ENCODE data around the gene HDAC4.

HDAC4 gene

GRCh38 chr2:239022437-239023260 lies 378.2 kb downstream of the HDAC4 start:
- TF ChIP-seq EP300 (IDR thresholded peaks at IDR 0.05; ENCODE audit: borderline replicate concordance) (no peak), ZBTB7A (IDR thresholded peaks at IDR 0.05; ENCODE audit: low read depth) (no peak), NFIC (IDR thresholded peaks at IDR 0.05) (no peak), TAF1 (IDR thresholded peaks at IDR 0.05; ENCODE audit: low read depth) (no peak), FOXM1 (IDR thresholded peaks at IDR 0.05; ENCODE audit: borderline replicate concordance, low read depth) (no peak), TCF12 (IDR thresholded peaks at IDR 0.05; ENCODE audit: low read depth) (no peak), EGR1 (IDR thresholded peaks at IDR 0.05) (no peak), CREB1 (IDR thresholded peaks at IDR 0.05; ENCODE audit: low read depth) (no peak)

GRCh38 chr2:239021651-239022436 lies 379.0 kb downstream of the HDAC4 start:
- TF ChIP-seq RAD21 (IDR thresholded peaks at IDR 0.05; ENCODE audit: low read depth) (no peak), TEAD4 (IDR thresholded peaks at IDR 0.05) (no peak), EP300 (IDR thresholded peaks at IDR 0.05; ENCODE audit: borderline replicate concordance) (no peak), ZBTB7A (IDR thresholded peaks at IDR 0.05; ENCODE audit: low read depth) (no peak), CREB1 (IDR thresholded peaks at IDR 0.05; ENCODE audit: low read depth) (no peak), EGR1 (IDR thresholded peaks at IDR 0.05) (no peak), MAX (IDR thresholded peaks at IDR 0.05) (no peak), TCF12 (IDR thresholded peaks at IDR 0.05; ENCODE audit: low read depth) (no peak), YY1 (IDR thresholded peaks at IDR 0.05; ENCODE audit: low read depth) (no peak), USF1 (IDR thresholded peaks at IDR 0.05) (no peak), FOXM1 (IDR thresholded peaks at IDR 0.05; ENCODE audit: borderline replicate concordance, low read depth) (no peak), NFIC (IDR thresholded peaks at IDR 0.05) (no peak), CEBPB (IDR thresholded peaks at IDR 0.05) (no peak), TAF1 (IDR thresholded peaks at IDR 0.05; ENCODE audit: low read depth) (no peak)

- TF ChIP-seq ZBTB7A (IDR thresholded peaks at IDR 0.05; ENCODE audit: low read depth) (no peak), EP300 (IDR thresholded peaks at IDR 0.05; ENCODE audit: borderline replicate concordance) (no peak), CEBPB (IDR thresholded peaks at IDR 0.05) (no peak), TAF1 (IDR thresholded peaks at IDR 0.05; ENCODE audit: low read depth) (no peak)
These were observed 379.6 kb downstream of the HDAC4 start for GRCh38 chr2:239021224-239021623.

GRCh38 chr2:239020541-239021041 lies 380.2 kb downstream of the HDAC4 start:
- no peak for TF ChIP-seq FOXM1 (IDR thresholded peaks at IDR 0.05; ENCODE audit: borderline replicate concordance, low read depth)

- no peak for TF ChIP-seq CEBPB (IDR thresholded peaks at IDR 0.05)
- no peak for TF ChIP-seq USF1 (IDR thresholded peaks at IDR 0.05)
- TF ChIP-seq EGR1 (IDR thresholded peaks at IDR 0.05) = no peak
- no peak for TF ChIP-seq CREB1 (IDR thresholded peaks at IDR 0.05; ENCODE audit: low read depth)
- no peak for TF ChIP-seq EP300 (IDR thresholded peaks at IDR 0.05; ENCODE audit: borderline replicate concordance)
- TF ChIP-seq NFIC (IDR thresholded peaks at IDR 0.05) = no peak
- no peak for TF ChIP-seq FOXM1 (IDR thresholded peaks at IDR 0.05; ENCODE audit: borderline replicate concordance, low read depth)
These were observed 381.6 kb downstream of the HDAC4 start for GRCh38 chr2:239019183-239019581.

- TF ChIP-seq ZBTB7A (IDR thresholded peaks at IDR 0.05; ENCODE audit: low read depth) (no peak), EP300 (IDR thresholded peaks at IDR 0.05; ENCODE audit: borderline replicate concordance) (no peak), TEAD4 (IDR thresholded peaks at IDR 0.05) (no peak), TCF12 (IDR thresholded peaks at IDR 0.05; ENCODE audit: low read depth) (no peak), USF1 (IDR thresholded peaks at IDR 0.05) (no peak), REST (IDR thresholded peaks at IDR 0.05; ENCODE audit: low read depth) (no peak), FOXM1 (IDR thresholded peaks at IDR 0.05; ENCODE audit: borderline replicate concordance, low read depth) (no peak), EGR1 (IDR thresholded peaks at IDR 0.05) (no peak), NFIC (IDR thresholded peaks at IDR 0.05) (no peak), YY1 (IDR thresholded peaks at IDR 0.05; ENCODE audit: low read depth) (no peak), CEBPB (IDR thresholded peaks at IDR 0.05) (no peak), TAF1 (IDR thresholded peaks at IDR 0.05; ENCODE audit: low read depth) (no peak), RAD21 (IDR thresholded peaks at IDR 0.05; ENCODE audit: low read depth) (no peak), MAX (IDR thresholded peaks at IDR 0.05) (no peak)
These were observed 382.3 kb downstream of the HDAC4 start for GRCh38 chr2:239018271-239019182.

Data from Ishikawa (cell line).